ENCODE results near the gene RHOBTB3. TPM values are rescaled to one million over a fixed set of nuclear protein-coding genes. Genes with fewer than 3 reads are reported as not detected.

The RHOBTB3 gene
- total and polyA plus RNA-seq, 10 of the 15 experiments (the other 5 are each of a cell fraction or from before 2014, with no cell fraction given) = 3.6 to 42.8 (median 8.4) TPM

- Histone ChIP-seq H4K20me1 (ENCODE audit: control insufficient read depth, insufficient read depth) (no peaks in the 10 kb centered on the region), H3K4me2 (ENCODE audit: control insufficient read depth, insufficient read depth) (no peak overlapping the region), H3K9ac (ENCODE audit: control insufficient read depth, insufficient read depth, low read length) (no peak overlapping the region), H3K4me1 (ENCODE audit: control insufficient read depth, insufficient read depth, low read length) (no peaks in the 10 kb centered on the region), H3K4me3 (no peak overlapping the region), H3K27me3 (replicated peaks in 1 of 2; ENCODE audit: control insufficient read depth in 2 of 2, insufficient read depth in 2 of 2, low read length in 1 of 2) (no peaks in the 10 kb centered on the region), H2AFZ (ENCODE audit: control insufficient read depth, low read depth, low read length) (no peak overlapping the region), H3K27ac (ENCODE audit: control insufficient read depth, insufficient read depth) (no peak overlapping the region), H3K79me2 (ENCODE audit: control insufficient read depth, insufficient read depth, low read length) (no peaks in the 10 kb centered on the region), H3K9me3 (replicated peaks; ENCODE audit: control insufficient read depth, insufficient read depth, low read length) (no peaks in the 10 kb centered on the region), H3K36me3 (ENCODE audit: control insufficient read depth in 2 of 2, insufficient read depth in 2 of 2, low read length in 1 of 2) (no peaks in the 10 kb centered on the region)
- intact Hi-C loops (cut with micrococcal nuclease; ENCODE audit: unreplicated experiment) (loop anchor here (2.0 kb wide), 2 partner anchors 40 to 116 kb away; no protein-coding TSS in a partner anchor), in situ Hi-C loops (cut with MboI) (no loop called here)
- 98% methylated on average over 7 of the region's 7 CpGs for WGBS (ENCODE audit: insufficient coverage, insufficient replicate concordance, low lambda C conversion rate, missing lambda C conversion rate)
- ChIA-PET SMC1A (ENCODE audit: uncharacterized antibody, unreplicated experiment) (interaction anchor here (0.8 to 19.5 kb wide), 42 partner anchors 9 to 555 kb away, joined by 3 to 622 read pairs (median 7); partner anchors contain the start of genes GLRX and RFESD), CTCF (interaction anchor here (0.6 to 18.7 kb wide), 44 partner anchors 11 to 821 kb away, joined by 3 to 653 read pairs (median 6); partner anchors contain the start of genes GLRX, RFESD and RHOBTB3), RAD21 (ENCODE audit: unreplicated experiment) (interaction anchor here (0.8 to 5.7 kb wide), 40 partner anchors 9 to 556 kb away, joined by 3 to 209 read pairs (median 6); partner anchors contain the start of genes GLRX, RFESD and RHOBTB3), POLR2A (interaction anchor here (0.9 to 1.5 kb wide), 7 partner anchors 9 to 70 kb away, joined by 3 to 8 read pairs (median 3); partner anchors contain the start of gene RHOBTB3)
- TF ChIP-seq FOXM1 (IDR thresholded peaks at IDR 0.05; ENCODE audit: low read depth, low read length) = no peak
- TF ChIP-seq CEBPB (IDR thresholded peaks at IDR 0.05; ENCODE audit: borderline replicate concordance in 1 of 2, low read depth in 2 of 2, low read length in 2 of 2) = 0 out of 4 replicates have a peak, but pooled peaks of 1 of the 2 experiments have one; percentile 18
- TF ChIP-seq ELK1 (IDR thresholded peaks at IDR 0.05; ENCODE audit: low read depth, low read length) = no peak
- DNase-seq (ENCODE audit: low read depth, low spot score) (no peak), FAIRE-seq (no peak), ATAC-seq (no peak; the same call in 2 of the 3 replicates)
- BruUV-seq (replicated peaks) = no TSS peak
Observed at GRCh38 chr5:95780597-95780996, 49.5 kb downstream of the RHOBTB3 start.
